Right lobe of liver (tissue), 4 donors: ENCODE results near the gene OGFOD3.

Experiments
- POLR2A ChIP-seq: fragments of 450-650 bp; IDR thresholded peaks from one replicate; pipeline ENCODE4 v1.6.1; 2017; ENCODE audit warnings: antibody characterized with exemption, mild to moderate bottlenecking
- TF ChIP-seq, protein P1 (sequence below), 4 donors: fragments of 200-600 bp in 3 of 4; fragments of 450-650 bp in 1 of 4; IDR thresholded peaks; one replicate each; pipeline versions ENCODE4 v1.5.1 to v1.8.0; 2016 to 2022; ENCODE audit warnings: antibody characterized with exemption in 4 of 4, mild to moderate bottlenecking in 2 of 4
- donor health status: DM: no; HTN: no; CAD: no.
- donor health status: DM: no; HTN: no; CAD: no.
- donor health status: DM: no; HTN: yes; CAD: no.

DNA sequence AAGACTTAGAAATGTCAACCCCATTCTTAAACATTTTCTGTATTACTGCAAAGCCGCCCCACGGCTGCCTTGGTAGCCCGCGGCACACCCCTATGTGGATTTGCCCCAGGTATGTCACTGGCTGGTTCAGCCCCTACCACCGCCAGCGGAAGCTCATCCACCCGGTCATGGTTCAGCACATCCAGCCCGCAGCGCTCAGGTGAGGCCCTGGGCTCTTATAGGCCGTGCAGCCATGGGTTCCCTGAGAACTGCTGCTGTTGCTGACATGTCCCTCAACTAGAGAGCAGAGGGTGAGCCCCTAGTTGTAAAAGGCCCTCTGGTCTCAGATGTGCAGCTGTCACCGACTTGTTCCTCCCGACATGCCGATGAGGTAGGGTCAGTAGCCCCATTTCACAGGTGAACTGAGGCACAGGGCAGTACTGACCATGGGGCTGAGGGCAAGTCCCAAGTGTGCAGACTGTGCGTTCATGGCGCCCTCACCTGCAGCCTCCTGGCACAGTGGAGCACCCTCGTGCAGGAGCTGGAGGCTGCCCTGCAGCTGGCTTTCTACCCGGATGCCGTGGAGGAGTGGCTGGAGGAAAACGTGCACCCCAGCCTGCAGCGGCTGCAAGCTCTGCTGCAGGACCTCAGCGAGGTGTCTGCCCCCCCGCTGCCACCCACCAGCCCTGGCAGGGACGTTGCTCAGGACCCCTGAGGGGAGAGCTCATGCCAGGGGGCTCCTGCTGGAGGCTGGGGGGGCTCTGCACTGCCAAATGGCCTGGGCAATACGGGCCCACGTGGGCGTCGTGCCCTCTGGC is 23.5 kb upstream of the OGFOD3 start:
- TF ChIP-seq POLR2A: no peak
- TF ChIP-seq, protein P1, sequence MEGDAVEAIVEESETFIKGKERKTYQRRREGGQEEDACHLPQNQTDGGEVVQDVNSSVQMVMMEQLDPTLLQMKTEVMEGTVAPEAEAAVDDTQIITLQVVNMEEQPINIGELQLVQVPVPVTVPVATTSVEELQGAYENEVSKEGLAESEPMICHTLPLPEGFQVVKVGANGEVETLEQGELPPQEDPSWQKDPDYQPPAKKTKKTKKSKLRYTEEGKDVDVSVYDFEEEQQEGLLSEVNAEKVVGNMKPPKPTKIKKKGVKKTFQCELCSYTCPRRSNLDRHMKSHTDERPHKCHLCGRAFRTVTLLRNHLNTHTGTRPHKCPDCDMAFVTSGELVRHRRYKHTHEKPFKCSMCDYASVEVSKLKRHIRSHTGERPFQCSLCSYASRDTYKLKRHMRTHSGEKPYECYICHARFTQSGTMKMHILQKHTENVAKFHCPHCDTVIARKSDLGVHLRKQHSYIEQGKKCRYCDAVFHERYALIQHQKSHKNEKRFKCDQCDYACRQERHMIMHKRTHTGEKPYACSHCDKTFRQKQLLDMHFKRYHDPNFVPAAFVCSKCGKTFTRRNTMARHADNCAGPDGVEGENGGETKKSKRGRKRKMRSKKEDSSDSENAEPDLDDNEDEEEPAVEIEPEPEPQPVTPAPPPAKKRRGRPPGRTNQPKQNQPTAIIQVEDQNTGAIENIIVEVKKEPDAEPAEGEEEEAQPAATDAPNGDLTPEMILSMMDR (IDR thresholded peaks at IDR 0.05): no peak
